Trophoblast cell (in vitro differentiated cells and primary cell): Measurements from ENCODE around the gene PRPF18.
A peak's percentile ranks its signal among the peaks of the same experiment; 100 is the strongest.

Source experiments
- DNase-seq, 2 donors: peaks; one replicate each; pipeline ENCODE4 v3.0.0-alpha.2; 2016
- H2AFZ ChIP-seq: 2 replicates; pipeline ENCODE4 v1.6.1; 2013; ENCODE audit warnings: low read length, moderate library complexity, mild to moderate bottlenecking; ENCODE audit not compliant: insufficient read depth, poor library complexity
- H2AK5ac ChIP-seq: 2 replicates; pipeline ENCODE4 v1.6.1; 2013; ENCODE audit warnings: mild to moderate bottlenecking, low read length
- H2BK120ac ChIP-seq: 2 replicates; pipeline ENCODE4 v1.6.1; 2013; ENCODE audit warnings: low read length, mild to moderate bottlenecking, moderate library complexity; ENCODE audit not compliant: insufficient read depth, poor library complexity
- H2BK12ac ChIP-seq: 2 replicates; pipeline ENCODE4 v1.6.1; 2013; ENCODE audit warnings: mild to moderate bottlenecking, low read length, moderate library complexity
- H2BK5ac ChIP-seq: 2 replicates; pipeline ENCODE4 v1.6.1; 2013; ENCODE audit warnings: low read length, low read depth, moderate library complexity, mild to moderate bottlenecking; ENCODE audit not compliant: poor library complexity
- H3K14ac ChIP-seq: 2 replicates; pipeline ENCODE4 v1.6.1; 2013; ENCODE audit warnings: mild to moderate bottlenecking, low read length
- H3K18ac ChIP-seq: 2 replicates; pipeline ENCODE4 v1.6.1; 2013; ENCODE audit warnings: mild to moderate bottlenecking, low read length
- H3K23ac ChIP-seq: 2 replicates; pipeline ENCODE4 v1.6.1; 2013; ENCODE audit warnings: low read length
- H3K27ac ChIP-seq: 2 replicates; pipeline ENCODE4 v1.5.1; 2013; ENCODE audit warnings: low read depth, mild to moderate bottlenecking, inconsistent platforms, low read length, moderate library complexity
- H3K27me3 ChIP-seq: 2 replicates; pipeline ENCODE4 v1.6.1; 2013; ENCODE audit warnings: inconsistent platforms, mild to moderate bottlenecking, low read length, moderate library complexity; ENCODE audit not compliant: insufficient read depth
- H3K36me3 ChIP-seq, 2 experiments: 1 replicate in 1 of 2; 2 replicates in 1 of 2; pipeline ENCODE4 v1.6.1; 2013; ENCODE audit warnings: low read length in 2 of 2, mild to moderate bottlenecking in 2 of 2, moderate library complexity in 1 of 2; ENCODE audit not compliant: insufficient read depth in 2 of 2, control insufficient read depth in 1 of 2
- H3K4ac ChIP-seq: 2 replicates; pipeline ENCODE4 v1.6.1; 2013; ENCODE audit warnings: low read depth, mild to moderate bottlenecking, low read length, moderate library complexity
- H3K4me1 ChIP-seq, 2 experiments: 1 replicate in 1 of 2; 2 replicates in 1 of 2; pipeline ENCODE4 v1.6.1; 2013; ENCODE audit warnings: low read length in 2 of 2, mild to moderate bottlenecking in 2 of 2, moderate library complexity in 1 of 2; ENCODE audit not compliant: insufficient read depth in 2 of 2, control insufficient read depth in 1 of 2
- H3K4me2 ChIP-seq: 2 replicates; pipeline ENCODE4 v1.6.1; 2013; ENCODE audit warnings: inconsistent platforms, mild to moderate bottlenecking, low read length, moderate library complexity
- H3K4me3 ChIP-seq: 2 replicates; pipeline ENCODE4 v1.5.1; 2013; ENCODE audit warnings: mild to moderate bottlenecking, low read depth, low read length, inconsistent platforms
- H3K79me1 ChIP-seq: one replicate; pipeline ENCODE4 v1.6.1; 2013; ENCODE audit warnings: low read length
- H3K79me2 ChIP-seq: 2 replicates; pipeline ENCODE4 v1.6.1; 2013; ENCODE audit warnings: low read length, mild to moderate bottlenecking; ENCODE audit not compliant: control insufficient read depth, insufficient read depth, poor library complexity
- H3K9ac ChIP-seq: 2 replicates; pipeline ENCODE4 v1.6.1; 2013; ENCODE audit warnings: mild to moderate bottlenecking, low read length
- H3K9me3 ChIP-seq: 2 replicates; pipeline ENCODE4 v1.6.1; 2013; ENCODE audit warnings: low read depth, mild to moderate bottlenecking, control low read depth, inconsistent platforms, low read length; ENCODE audit not compliant: insufficient read depth
- H4K12ac ChIP-seq: 2 replicates; pipeline ENCODE4 v1.6.1; 2013; ENCODE audit warnings: low read depth, mild to moderate bottlenecking, low read length, moderate library complexity
- H4K8ac ChIP-seq: 2 replicates; pipeline ENCODE4 v1.6.1; 2013; ENCODE audit warnings: low read depth, mild to moderate bottlenecking, low read length, moderate library complexity
- H4K91ac ChIP-seq: one replicate; pipeline ENCODE4 v1.6.1; 2013; ENCODE audit warnings: low read depth, mild to moderate bottlenecking, low read length, moderate library complexity
- WGBS: extraction: QIAGEN DNeasy Blood & Tissue Kit; methylation state at CpG from one replicate; pipeline ENCODE4 v1.1.7; 2013; ENCODE audit warnings: missing lambda C conversion rate; ENCODE audit not compliant: insufficient read length, insufficient coverage; ENCODE audit errors: extremely low coverage; 5-methylcytosine and 5-hydroxymethylcytosine counted together

Gene PRPF18

GRCh38 chr10:13637303-13637856 is 50.6 kb downstream of the PRPF18 start:
- H3K4me2 ChIP-seq: no peak overlapping the region
- peaks cover 3 to 11% of the 10 kb centered on the region in 2 experiments for H3K36me3 ChIP-seq
- H3K4me3 ChIP-seq: no peak overlapping the region
- H3K23ac ChIP-seq: no peak overlapping the region
- no peaks in the 10 kb centered on the region for H3K27me3 ChIP-seq
- no peak overlapping the region for H2BK120ac ChIP-seq
- H2AFZ ChIP-seq: no peak overlapping the region
- no peak for DNase-seq
- no peak overlapping the region for H2BK5ac ChIP-seq
- H3K9me3 ChIP-seq: no peaks in the 10 kb centered on the region
- no peak overlapping the region for H3K18ac ChIP-seq
- H3K79me1 ChIP-seq: no peaks in the 10 kb centered on the region
- H3K27ac ChIP-seq: no peak overlapping the region
- H3K14ac ChIP-seq: no peak overlapping the region
- no peaks in the 10 kb centered on the region for H3K4me1 ChIP-seq
- no peaks in the 10 kb centered on the region for H3K79me2 ChIP-seq
- no peak overlapping the region for H4K91ac ChIP-seq
- H2AK5ac ChIP-seq: no peak overlapping the region
- WGBS: no CpG with 5 or more reads among the region's 1 CpG
- H4K8ac ChIP-seq: no peak overlapping the region
- H2BK12ac ChIP-seq: no peak overlapping the region
- no peak overlapping the region for H3K9ac ChIP-seq
- H3K4ac ChIP-seq: no peak overlapping the region
- H4K12ac ChIP-seq: no peak overlapping the region

GRCh38 chr10:13637894-13638293 is 51.1 kb downstream of the PRPF18 start:
- Histone ChIP-seq H2BK5ac (no peak overlapping the region), H2AFZ (no peak overlapping the region), H3K79me2 (no peaks in the 10 kb centered on the region), H3K4ac (no peak overlapping the region), H3K23ac (no peak overlapping the region), H3K18ac (no peak overlapping the region), H3K4me3 (no peak overlapping the region), H2BK12ac (no peak overlapping the region), H3K4me2 (no peak overlapping the region), H3K36me3 (peaks cover 6 to 13% of the 10 kb centered on the region in 2 experiments), H4K12ac (no peak overlapping the region), H3K9ac (no peak overlapping the region), H4K91ac (no peak overlapping the region), H3K14ac (no peak overlapping the region), H3K9me3 (peaks cover 2% of the 10 kb centered on the region), H3K27ac (no peak overlapping the region), H2AK5ac (no peak overlapping the region), H3K4me1 (no peaks in the 10 kb centered on the region), H3K79me1 (no peaks in the 10 kb centered on the region), H3K27me3 (no peaks in the 10 kb centered on the region), H2BK120ac (no peak overlapping the region), H4K8ac (no peak overlapping the region)
- WGBS: no CpG with 5 or more reads among the region's 5 CpGs
- DNase-seq: no peak

GRCh38 chr10:13642293-13642692 is 55.5 kb downstream of the PRPF18 start:
- no peak overlapping the region for H4K8ac ChIP-seq
- peaks cover 24 to 36% of the 10 kb centered on the region in 2 experiments for H3K36me3 ChIP-seq
- H2AFZ ChIP-seq: no peak overlapping the region
- H2BK5ac ChIP-seq: no peak overlapping the region
- no peak overlapping the region for H3K23ac ChIP-seq
- WGBS: no CpG with 5 or more reads among the region's 2 CpGs
- DNase-seq: no peak
- no peak overlapping the region for H3K9ac ChIP-seq
- no peak overlapping the region for H2BK120ac ChIP-seq
- no peak overlapping the region for H3K18ac ChIP-seq
- H3K79me1 ChIP-seq: no peaks in the 10 kb centered on the region
- peaks cover 2% of the 10 kb centered on the region for H3K9me3 ChIP-seq
- no peak overlapping the region for H3K4me2 ChIP-seq
- H3K4me3 ChIP-seq: no peak overlapping the region
- H4K12ac ChIP-seq: no peak overlapping the region
- no peak overlapping the region for H2BK12ac ChIP-seq
- H4K91ac ChIP-seq: no peak overlapping the region
- H3K27me3 ChIP-seq: no peaks in the 10 kb centered on the region
- H3K79me2 ChIP-seq: no peaks in the 10 kb centered on the region
- no peak overlapping the region for H3K27ac ChIP-seq
- H3K14ac ChIP-seq: no peak overlapping the region
- no peaks in the 10 kb centered on the region for H3K4me1 ChIP-seq
- H3K4ac ChIP-seq: no peak overlapping the region
- no peak overlapping the region for H2AK5ac ChIP-seq

- Histone ChIP-seq H3K79me1 (no peaks in the 10 kb centered on the region), H3K9ac (peak overlapping the region; percentile 22), H3K9me3 (peaks cover 2% of the 10 kb centered on the region), H2BK5ac (no peak overlapping the region), H4K8ac (no peak overlapping the region), H2AK5ac (no peak overlapping the region), H3K27me3 (no peaks in the 10 kb centered on the region), H2BK120ac (no peak overlapping the region), H3K14ac (no peak overlapping the region), H3K4me3 (no peak overlapping the region), H3K4me1 (no peaks in the 10 kb centered on the region), H3K18ac (no peak overlapping the region), H3K27ac (no peak overlapping the region), H2AFZ (no peak overlapping the region), H4K12ac (no peak overlapping the region), H3K4me2 (no peak overlapping the region), H3K79me2 (no peaks in the 10 kb centered on the region), H3K4ac (no peak overlapping the region), H4K91ac (no peak overlapping the region), H2BK12ac (no peak overlapping the region), H3K23ac (no peak overlapping the region), H3K36me3 (peaks cover 24 to 37% of the 10 kb centered on the region in 2 experiments)
- DNase-seq: no peak
- WGBS: no CpG with 5 or more reads among the region's 7 CpGs
These were observed 56.3 kb downstream of the PRPF18 start for GRCh38 chr10:13643016-13643415.
